Measurements from ENCODE around the gene HOXB3. TPM values are rescaled to one million over a fixed set of nuclear protein-coding genes. Genes with fewer than 3 reads are reported as not detected.

The HOXB3 gene
- total RNA-seq, 1 donor from 2014 or later, result 2.5 TPM

- Mint-ChIP-seq H3K36me3 (ENCODE audit: low read depth) (peaks cover 1% of the 10 kb centered on the region), H3K4me3 (no peak overlapping the region), H3K27me3 (ENCODE audit: insufficient read depth) (peaks cover 84% of the 10 kb centered on the region), H3K4me1 (ENCODE audit: low read depth) (peaks cover 16% of the 10 kb centered on the region), H3K9me3 (no peaks in the 10 kb centered on the region), H3K27ac (no peak overlapping the region)
- intact Hi-C loops (cut with micrococcal nuclease), result no loop called here
- DNase-seq (ENCODE audit: low spot score), result no peak
These were observed 40.2 kb upstream of the HOXB3 start for GRCh38 chr17:48630009-48630924.

GRCh38 chr17:48629411-48629759, 39.3 kb upstream of the HOXB3 start:
- intact Hi-C loops (cut with micrococcal nuclease), result no loop called here
- peaks cover 16% of the 10 kb centered on the region for H3K4me1 Mint-ChIP-seq (ENCODE audit: low read depth)

GRCh38 chr17:48628649-48629410, 38.8 kb upstream of the HOXB3 start:
- Mint-ChIP-seq H3K9me3 (no peaks in the 10 kb centered on the region), H3K27me3 (ENCODE audit: insufficient read depth) (peaks cover 82% of the 10 kb centered on the region), H3K4me3 (no peak overlapping the region), H3K4me1 (ENCODE audit: low read depth) (peaks cover 16% of the 10 kb centered on the region), H3K36me3 (ENCODE audit: low read depth) (peaks cover 1% of the 10 kb centered on the region), H3K27ac (no peak overlapping the region)
- DNase-seq (ENCODE audit: low spot score), result no peak
- intact Hi-C loops (cut with micrococcal nuclease), result no loop called here

More at GRCh38 chr17:48629411-48629759, 39.3 kb upstream of the HOXB3 start:
- peaks cover 1% of the 10 kb centered on the region for H3K36me3 Mint-ChIP-seq (ENCODE audit: low read depth)
- peaks cover 81% of the 10 kb centered on the region for H3K27me3 Mint-ChIP-seq (ENCODE audit: insufficient read depth)
- no peak for DNase-seq (ENCODE audit: low spot score)
- no peaks in the 10 kb centered on the region for H3K9me3 Mint-ChIP-seq
- no peak overlapping the region for H3K4me3 Mint-ChIP-seq
- H3K27ac Mint-ChIP-seq, result no peak overlapping the region

GRCh38 chr17:48627623-48628521, 37.8 kb upstream of the HOXB3 start:
- H3K4me3 Mint-ChIP-seq, result no peak overlapping the region
- intact Hi-C loops (cut with micrococcal nuclease), result no loop called here
- no peaks in the 10 kb centered on the region for H3K9me3 Mint-ChIP-seq
- H3K36me3 Mint-ChIP-seq (ENCODE audit: low read depth), result peaks cover 1% of the 10 kb centered on the region
- DNase-seq (ENCODE audit: low spot score), result no peak
- H3K4me1 Mint-ChIP-seq (ENCODE audit: low read depth), result peaks cover 14% of the 10 kb centered on the region
- no peak overlapping the region for H3K27ac Mint-ChIP-seq
- peaks cover 84% of the 10 kb centered on the region for H3K27me3 Mint-ChIP-seq (ENCODE audit: insufficient read depth)

GRCh38 chr17:48627118-48627597, 37.1 kb upstream of the HOXB3 start:
- H3K27ac Mint-ChIP-seq, result no peak overlapping the region

GRCh38 chr17:48626245-48627117, 36.4 kb upstream of the HOXB3 start, which contains the start of gene HOXB9:
TSS of gene HOXB9 (minus strand) at chr17:48626358. CDS start at chr17:48626269, 89 bp downstream.
- Mint-ChIP-seq H3K36me3 (ENCODE audit: low read depth) (peaks cover 1% of the 10 kb centered on the region), H3K4me3 (peak within 1 kb of the TSS; percentile 85), H3K4me1 (ENCODE audit: low read depth) (peaks cover 11% of the 10 kb centered on the region), H3K27me3 (ENCODE audit: insufficient read depth) (peaks cover 87% of the 10 kb centered on the region), H3K27ac (peak within 1 kb of the TSS; percentile 89), H3K9me3 (no peaks in the 10 kb centered on the region)
- intact Hi-C loops (cut with micrococcal nuclease), result no loop called here
- DNase-seq (ENCODE audit: low spot score), result no peak

More at GRCh38 chr17:48627118-48627597, 37.1 kb upstream of the HOXB3 start:
- H3K9me3 Mint-ChIP-seq, result no peaks in the 10 kb centered on the region
- H3K36me3 Mint-ChIP-seq (ENCODE audit: low read depth), result peaks cover 1% of the 10 kb centered on the region
- H3K27me3 Mint-ChIP-seq (ENCODE audit: insufficient read depth), result peaks cover 84% of the 10 kb centered on the region
- H3K4me1 Mint-ChIP-seq (ENCODE audit: low read depth), result peaks cover 11% of the 10 kb centered on the region
- intact Hi-C loops (cut with micrococcal nuclease), result no loop called here
- H3K4me3 Mint-ChIP-seq, result no peak overlapping the region
- DNase-seq (ENCODE audit: low spot score), result no peak

GRCh38 chr17:48625495-48626244, 35.6 kb upstream of the HOXB3 start:
- peaks cover 87% of the 10 kb centered on the region for H3K27me3 Mint-ChIP-seq (ENCODE audit: insufficient read depth)
- no peak for DNase-seq (ENCODE audit: low spot score)
- intact Hi-C loops (cut with micrococcal nuclease), result no loop called here
- peaks cover 11% of the 10 kb centered on the region for H3K4me1 Mint-ChIP-seq (ENCODE audit: low read depth)
- peak overlapping the region; percentile 66 for H3K27ac Mint-ChIP-seq
- H3K4me3 Mint-ChIP-seq, result peak overlapping the region; percentile 85
- H3K36me3 Mint-ChIP-seq (ENCODE audit: low read depth), result peaks cover 1% of the 10 kb centered on the region
- no peaks in the 10 kb centered on the region for H3K9me3 Mint-ChIP-seq

- no peak overlapping the region for H3K27ac Mint-ChIP-seq
- peak overlapping the region; percentile 37 for H3K4me3 Mint-ChIP-seq
- peaks cover 1% of the 10 kb centered on the region for H3K36me3 Mint-ChIP-seq (ENCODE audit: low read depth)
- no peak for DNase-seq (ENCODE audit: low spot score)
- H3K9me3 Mint-ChIP-seq, result no peaks in the 10 kb centered on the region
- H3K4me1 Mint-ChIP-seq (ENCODE audit: low read depth), result peaks cover 11% of the 10 kb centered on the region
- intact Hi-C loops (cut with micrococcal nuclease), result loop anchor here (1.0 kb wide), 1 partner anchor 12 kb away; no protein-coding TSS in a partner anchor
- H3K27me3 Mint-ChIP-seq (ENCODE audit: insufficient read depth), result peaks cover 85% of the 10 kb centered on the region
These were observed 34.8 kb upstream of the HOXB3 start for GRCh38 chr17:48624544-48625494.

- Mint-ChIP-seq H3K36me3 (ENCODE audit: low read depth) (peaks cover 1% of the 10 kb centered on the region), H3K4me3 (no peak overlapping the region), H3K4me1 (ENCODE audit: low read depth) (peaks cover 15% of the 10 kb centered on the region), H3K27me3 (ENCODE audit: insufficient read depth) (peaks cover 84% of the 10 kb centered on the region), H3K27ac (no peak overlapping the region), H3K9me3 (no peaks in the 10 kb centered on the region)
- DNase-seq (ENCODE audit: low spot score), result no peak
- intact Hi-C loops (cut with micrococcal nuclease), result loop anchor here (1.0 kb wide), 1 partner anchor 11 kb away; no protein-coding TSS in a partner anchor
These were observed 34.1 kb upstream of the HOXB3 start for GRCh38 chr17:48624118-48624517.

GRCh38 chr17:48623583-48623982, 33.5 kb upstream of the HOXB3 start:
- intact Hi-C loops (cut with micrococcal nuclease), result no loop called here
- H3K36me3 Mint-ChIP-seq (ENCODE audit: low read depth), result peaks cover 1% of the 10 kb centered on the region
- no peaks in the 10 kb centered on the region for H3K9me3 Mint-ChIP-seq
- no peak for DNase-seq (ENCODE audit: low spot score)
- peaks cover 19% of the 10 kb centered on the region for H3K4me1 Mint-ChIP-seq (ENCODE audit: low read depth)
- H3K27me3 Mint-ChIP-seq (ENCODE audit: insufficient read depth), result peaks cover 84% of the 10 kb centered on the region
- no peak overlapping the region for H3K4me3 Mint-ChIP-seq
- no peak overlapping the region for H3K27ac Mint-ChIP-seq

All from activated T-helper 1 cell treated with anti-CD3 and anti-CD28 coated beads, Interleukin-12 subunit alpha, Interleukin-12 subunit beta, Interleukin-2, Interleukin-4 antibody, amounts not matched to agents 30 ng/mL and 10 ng/mL and 1 ng/mL, durations not matched to agents 14 hours and 24 hours and 36 hours (primary cell).